K562 (cell line): ENCODE measurements around the gene NCOA6. TPM values are rescaled to one million over a fixed set of nuclear protein-coding genes. Genes with fewer than 3 reads are reported as not detected.

ENCODE experiments used
- CBFA2T3 ChIP-seq: fragments of 450-650 bp; IDR thresholded peaks from 2 replicates; pipeline ENCODE4 v1.6.1; 2017
- EP400 ChIP-seq: fragments of 450-650 bp; IDR thresholded peaks from 2 replicates; pipeline ENCODE4 v1.6.1; 2017; ENCODE audit warnings: antibody characterized with exemption, mild to moderate bottlenecking, moderate library complexity
- ETV6 ChIP-seq, 3 experiments: fragments of 150-350 bp in 1 of 3; sonication (generic) in 1 of 3; formaldehyde crosslinking in 1 of 3; IDR thresholded peaks; 2 replicates each; pipeline versions ENCODE4 v1.6.1 to v1.8.0; 2014 to 2022; ENCODE audit warnings: borderline replicate concordance in 2 of 3, low read depth in 2 of 3, antibody characterized with exemption in 1 of 3, low read length in 1 of 3, mild to moderate bottlenecking in 1 of 3, missing genetic modification reagents in 1 of 3
- KDM4B ChIP-seq, 2 experiments: fragments of 450-650 bp in 1 of 2; sonication (generic) in 1 of 2; IDR thresholded peaks; 2 replicates each; pipeline ENCODE4 v1.6.1; 2016 to 2017; ENCODE audit warnings: borderline replicate concordance in 2 of 2, antibody characterized with exemption in 1 of 2, low read depth in 1 of 2, mild to moderate bottlenecking in 1 of 2
- MECOM ChIP-seq: fragments of 250-450 bp; sonication (Bioruptor Pico); IDR thresholded peaks from 2 replicates; pipeline ENCODE4 v1.8.0; 2022; ENCODE audit warnings: inconsistent platforms
- MEIS2 ChIP-seq: fragments of 450-650 bp; IDR thresholded peaks from 2 replicates; pipeline ENCODE4 v1.6.1; 2014; ENCODE audit warnings: mild to moderate bottlenecking; ENCODE audit not compliant: partially characterized antibody
- MYNN ChIP-seq, 2 experiments: sonication (generic); formaldehyde crosslinking in 1 of 2; IDR thresholded peaks; 2 replicates each; pipeline versions ENCODE4 v1.5.0 to v1.6.1; 2016 to 2020; ENCODE audit warnings: antibody characterized with exemption in 1 of 2, missing genetic modification reagents in 1 of 2
- NR2C1 ChIP-seq, 2 experiments: fragments of 450-650 bp; IDR thresholded peaks; 2 replicates each; pipeline ENCODE4 v1.6.1; 2017; ENCODE audit warnings: mild to moderate bottlenecking in 2 of 2, antibody characterized with exemption in 1 of 2, inconsistent platforms in 1 of 2, missing compliant biosample characterization in 1 of 2, missing genetic modification characterization in 1 of 2
- SIX5 ChIP-seq, 2 experiments: IDR thresholded peaks; 2 replicates each; pipeline ENCODE4 v1.6.1; 2011; ENCODE audit warnings: low read length in 2 of 2, borderline replicate concordance in 1 of 2, low read depth in 1 of 2, mild to moderate bottlenecking in 1 of 2, moderate library complexity in 1 of 2; ENCODE audit not compliant: insufficient read depth in 1 of 2
- SMARCC2 ChIP-seq: fragments of 450-650 bp; IDR thresholded peaks from 2 replicates; pipeline ENCODE4 v1.6.1; 2017; ENCODE audit warnings: antibody characterized with exemption, moderate library complexity, mild to moderate bottlenecking, low read depth
- ZBTB17 ChIP-seq: fragments of 450-650 bp; formaldehyde crosslinking; IDR thresholded peaks from 2 replicates; pipeline ENCODE4 v1.4.0; 2020; ENCODE audit warnings: mild to moderate bottlenecking
- polyA plus RNA-seq, 8 experiments: library from polyadenylated mRNA; depleted of rRNA in 4 of 8; stranded (reverse) in 5 of 8; unstranded in 3 of 8; fragments of >200 nt; fragmentation: Nextera tagmentation in 2 of 8; fragmentation: Illumina TruSeq in 1 of 8; extraction: Ambion mirVana in 2 of 8; extraction: Trizol in 1 of 8; gene quantifications; 2 replicates each; pipeline versions ENCODE4 v1.2.1 to v1.2.3, GENCODE V29; 2011 to 2014; ENCODE audit warnings: inconsistent platforms in 1 of 8, missing spikeins in 1 of 8
- total RNA-seq, 7 experiments: library from RNA; depleted of rRNA in 6 of 7; stranded (reverse); fragments of >200 nt in 6 of 7; fragmentation: Illumina TruSeq in 2 of 7; extraction: Trizol in 2 of 7; gene quantifications; 2 replicates each; pipeline versions ENCODE4 v1.2.1 to v1.2.3, GENCODE V29; 2011 to 2021; ENCODE audit warnings: low replicate concordance in 1 of 7
- TF ChIP-seq, protein P1 (sequence below): fragments of 250-450 bp; sonication (Bioruptor Pico); IDR thresholded peaks from 2 replicates; pipeline ENCODE4 v1.5.0; 2021; ENCODE audit warnings: mild to moderate bottlenecking, borderline replicate concordance
- TF ChIP-seq, protein P2 (sequence below): sonication (generic); formaldehyde crosslinking; IDR thresholded peaks from 2 replicates; pipeline ENCODE4 v1.8.0; 2022; ENCODE audit warnings: mild to moderate bottlenecking, missing genetic modification reagents
- TF ChIP-seq, protein P3 (sequence below): fragments of 450-650 bp; formaldehyde crosslinking; IDR thresholded peaks from 2 replicates; pipeline ENCODE4 v1.4.0; 2022; ENCODE audit warnings: missing genetic modification characterization

Gene NCOA6
- total and polyA plus RNA-seq, 9 of the 15 experiments (the other 6 are each of a cell fraction or from before 2014, with no cell fraction given): 6.1 to 25.0 (median 9.5) TPM

DNA sequence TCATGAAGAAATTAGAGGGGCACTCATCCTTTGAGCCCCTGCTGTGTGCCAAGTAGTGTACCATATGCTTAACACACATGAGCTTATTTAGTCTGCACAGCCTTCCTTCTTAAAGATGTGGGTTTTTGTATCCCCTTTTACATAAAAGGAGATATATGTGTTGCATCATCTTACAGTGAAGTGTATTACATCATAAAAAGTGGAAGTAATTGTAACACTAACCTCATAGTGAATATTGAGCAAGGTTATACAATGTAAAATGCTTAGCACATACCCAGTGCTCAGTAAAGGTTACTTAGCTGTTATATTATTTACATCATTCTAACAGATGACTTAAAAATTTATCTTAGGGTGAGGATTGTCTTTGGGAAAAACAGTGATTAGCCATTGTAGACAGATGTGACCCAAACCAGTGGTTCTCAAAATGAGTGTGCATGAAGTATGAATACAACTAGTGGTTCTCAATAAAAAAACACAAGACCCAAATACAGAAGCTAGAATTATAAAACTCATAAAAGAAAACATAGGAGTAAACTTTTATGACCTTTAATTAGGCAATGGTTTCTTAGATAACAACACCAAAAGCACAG is 144.8 kb downstream of the NCOA6 start (continued):
- TF ChIP-seq, protein P1, sequence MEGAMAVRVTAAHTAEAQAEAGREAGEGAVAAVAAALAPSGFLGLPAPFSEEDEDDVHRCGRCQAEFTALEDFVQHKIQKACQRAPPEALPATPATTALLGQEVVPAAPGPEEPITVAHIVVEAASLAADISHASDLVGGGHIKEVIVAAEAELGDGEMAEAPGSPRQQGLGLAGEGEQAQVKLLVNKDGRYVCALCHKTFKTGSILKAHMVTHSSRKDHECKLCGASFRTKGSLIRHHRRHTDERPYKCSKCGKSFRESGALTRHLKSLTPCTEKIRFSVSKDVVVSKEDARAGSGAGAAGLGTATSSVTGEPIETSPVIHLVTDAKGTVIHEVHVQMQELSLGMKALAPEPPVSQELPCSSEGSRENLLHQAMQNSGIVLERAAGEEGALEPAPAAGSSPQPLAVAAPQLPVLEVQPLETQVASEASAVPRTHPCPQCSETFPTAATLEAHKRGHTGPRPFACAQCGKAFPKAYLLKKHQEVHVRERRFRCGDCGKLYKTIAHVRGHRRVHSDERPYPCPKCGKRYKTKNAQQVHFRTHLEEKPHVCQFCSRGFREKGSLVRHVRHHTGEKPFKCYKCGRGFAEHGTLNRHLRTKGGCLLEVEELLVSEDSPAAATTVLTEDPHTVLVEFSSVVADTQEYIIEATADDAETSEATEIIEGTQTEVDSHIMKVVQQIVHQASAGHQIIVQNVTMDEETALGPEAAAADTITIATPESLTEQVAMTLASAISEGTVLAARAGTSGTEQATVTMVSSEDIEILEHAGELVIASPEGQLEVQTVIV (CRISPR knock-in tag): 0 out of 2 replicates have a peak, but pooled peaks have one; percentile 47
- no peak for TF ChIP-seq MYNN (IDR thresholded peaks at IDR 0.05)
- no peak for TF ChIP-seq MYNN (CRISPR knock-in tag; IDR thresholded peaks at IDR 0.05)
- TF ChIP-seq KDM4B (IDR thresholded peaks at IDR 0.05; ENCODE audit: borderline replicate concordance in 2 of 2, low read depth in 1 of 2): no peak
- TF ChIP-seq NR2C1 (IDR thresholded peaks at IDR 0.05): peak; percentile 24; the same call in 1 of the 2 replicates
- no peak; the same call in 1 of the 2 replicates for TF ChIP-seq NR2C1 (tag; IDR thresholded peaks at IDR 0.05)
- no peak for TF ChIP-seq SIX5 (IDR thresholded peaks at IDR 0.05; ENCODE audit: borderline replicate concordance in 1 of 2, insufficient read depth in 1 of 2, low read depth in 1 of 2, low read length in 2 of 2)
- peak; percentile 3 for TF ChIP-seq MEIS2
- peak; percentile 20; the same call in 1 of the 2 replicates for TF ChIP-seq MECOM
- TF ChIP-seq, protein P2, sequence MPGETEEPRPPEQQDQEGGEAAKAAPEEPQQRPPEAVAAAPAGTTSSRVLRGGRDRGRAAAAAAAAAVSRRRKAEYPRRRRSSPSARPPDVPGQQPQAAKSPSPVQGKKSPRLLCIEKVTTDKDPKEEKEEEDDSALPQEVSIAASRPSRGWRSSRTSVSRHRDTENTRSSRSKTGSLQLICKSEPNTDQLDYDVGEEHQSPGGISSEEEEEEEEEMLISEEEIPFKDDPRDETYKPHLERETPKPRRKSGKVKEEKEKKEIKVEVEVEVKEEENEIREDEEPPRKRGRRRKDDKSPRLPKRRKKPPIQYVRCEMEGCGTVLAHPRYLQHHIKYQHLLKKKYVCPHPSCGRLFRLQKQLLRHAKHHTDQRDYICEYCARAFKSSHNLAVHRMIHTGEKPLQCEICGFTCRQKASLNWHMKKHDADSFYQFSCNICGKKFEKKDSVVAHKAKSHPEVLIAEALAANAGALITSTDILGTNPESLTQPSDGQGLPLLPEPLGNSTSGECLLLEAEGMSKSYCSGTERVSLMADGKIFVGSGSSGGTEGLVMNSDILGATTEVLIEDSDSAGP (CRISPR knock-in tag): no peak
- TF ChIP-seq ETV6 (IDR thresholded peaks at IDR 0.05; ENCODE audit: borderline replicate concordance in 1 of 2, low read depth in 2 of 2, low read length in 1 of 2): no peak
- no peak for TF ChIP-seq ETV6 (CRISPR knock-in tag; IDR thresholded peaks at IDR 0.05; ENCODE audit: borderline replicate concordance)
- no peak for TF ChIP-seq SMARCC2
- TF ChIP-seq CBFA2T3: no peak
- TF ChIP-seq EP400: peak; percentile 50
- TF ChIP-seq, protein P3, sequence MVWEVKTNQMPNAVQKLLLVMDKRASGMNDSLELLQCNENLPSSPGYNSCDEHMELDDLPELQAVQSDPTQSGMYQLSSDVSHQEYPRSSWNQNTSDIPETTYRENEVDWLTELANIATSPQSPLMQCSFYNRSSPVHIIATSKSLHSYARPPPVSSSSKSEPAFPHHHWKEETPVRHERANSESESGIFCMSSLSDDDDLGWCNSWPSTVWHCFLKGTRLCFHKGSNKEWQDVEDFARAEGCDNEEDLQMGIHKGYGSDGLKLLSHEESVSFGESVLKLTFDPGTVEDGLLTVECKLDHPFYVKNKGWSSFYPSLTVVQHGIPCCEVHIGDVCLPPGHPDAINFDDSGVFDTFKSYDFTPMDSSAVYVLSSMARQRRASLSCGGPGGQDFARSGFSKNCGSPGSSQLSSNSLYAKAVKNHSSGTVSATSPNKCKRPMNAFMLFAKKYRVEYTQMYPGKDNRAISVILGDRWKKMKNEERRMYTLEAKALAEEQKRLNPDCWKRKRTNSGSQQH (CRISPR knock-in tag): no peak
- TF ChIP-seq ZBTB17 (CRISPR knock-in tag): no peak
